ENCODE measurements around the gene BRMS1L. TPM values are rescaled to one million over a fixed set of nuclear protein-coding genes. Genes with fewer than 3 reads are reported as not detected.

Gene BRMS1L
- total and polyA plus RNA-seq, 9 of the 15 experiments (the other 6 are each of a cell fraction or from before 2014, with no cell fraction given): 1.2 to 4.7 (median 3.3) TPM

- TF ChIP-seq CHD7 (IDR thresholded peaks at IDR 0.05; ENCODE audit: low read depth, low read length) (no peak), ZBTB7A (IDR thresholded peaks at IDR 0.05; ENCODE audit: borderline replicate concordance, control insufficient read depth, low read depth, low read length) (peak; percentile 84; the same call in 1 of the 2 replicates), CLOCK (CRISPR knock-in tag; IDR thresholded peaks at IDR 0.05; ENCODE audit: borderline replicate concordance) (no peak), ZBTB49 (CRISPR knock-in tag; IDR thresholded peaks at IDR 0.05; ENCODE audit: borderline replicate concordance) (no peak), SAP30 (IDR thresholded peaks at IDR 0.05; ENCODE audit: borderline replicate concordance, insufficient read depth, low read depth, low read length, poor library complexity, severe bottlenecking) (no peak)
These were observed at the start of gene BRMS1L (continued) for GRCh38 chr14:35826218-35826951.

Measured in K562 (cell line).